Peyer's patch (tissue), 4 donors: ENCODE data around the gene SELENOH.

Experiments used
- CTCF ChIP-seq, 6 experiments: fragments of 450-650 bp in 4 of 6; fragments of 200-600 bp in 2 of 6; sonication (generic) in 1 of 6; IDR thresholded peaks; one replicate each; pipeline ENCODE4 v1.5.1; 2017 to 2019; ENCODE audit warnings: antibody characterized with exemption in 6 of 6, mild to moderate bottlenecking in 3 of 6, moderate library complexity in 1 of 6
- POLR2A ChIP-seq, 2 donors: fragments of 450-650 bp; IDR thresholded peaks; one replicate each; pipeline ENCODE4 v1.5.1; 2017; ENCODE audit warnings: antibody characterized with exemption in 2 of 2, mild to moderate bottlenecking in 2 of 2, moderate library complexity in 2 of 2

GRCh38 chr11:57786436-57786835 lies 45.1 kb downstream of the SELENOH start:
- TF ChIP-seq CTCF (IDR thresholded peaks at IDR 0.05) (no peak), POLR2A (IDR thresholded peaks at IDR 0.05) (no peak)
